Vagina (tissue), 2 donors: Measurements from ENCODE around the gene NABP1.

ENCODE experiments used
- POLR2A ChIP-seq, 2 donors: fragments of 450-650 bp; IDR thresholded peaks; one replicate each; pipeline ENCODE4 v1.6.1; 2017; ENCODE audit warnings: antibody characterized with exemption in 2 of 2, mild to moderate bottlenecking in 2 of 2, moderate library complexity in 2 of 2
- POLR2AphosphoS5 ChIP-seq, 2 donors: sonication (generic); formaldehyde crosslinking; IDR thresholded peaks; one replicate each; pipeline ENCODE4 v1.9.0; 2017; ENCODE audit warnings: antibody characterized with exemption in 2 of 2, mild to moderate bottlenecking in 2 of 2, low read depth in 1 of 2; ENCODE audit not compliant: insufficient read depth in 1 of 2
- TF ChIP-seq, protein P1 (sequence below), 3 experiments: fragments of 450-650 bp in 2 of 3; fragments of 200-600 bp in 1 of 3; sonication (generic) in 1 of 3; IDR thresholded peaks; one replicate each; pipeline ENCODE4 v1.5.1; 2017 to 2019; ENCODE audit warnings: antibody characterized with exemption in 3 of 3, mild to moderate bottlenecking in 2 of 3, moderate library complexity in 2 of 3

- TF ChIP-seq, protein P1, sequence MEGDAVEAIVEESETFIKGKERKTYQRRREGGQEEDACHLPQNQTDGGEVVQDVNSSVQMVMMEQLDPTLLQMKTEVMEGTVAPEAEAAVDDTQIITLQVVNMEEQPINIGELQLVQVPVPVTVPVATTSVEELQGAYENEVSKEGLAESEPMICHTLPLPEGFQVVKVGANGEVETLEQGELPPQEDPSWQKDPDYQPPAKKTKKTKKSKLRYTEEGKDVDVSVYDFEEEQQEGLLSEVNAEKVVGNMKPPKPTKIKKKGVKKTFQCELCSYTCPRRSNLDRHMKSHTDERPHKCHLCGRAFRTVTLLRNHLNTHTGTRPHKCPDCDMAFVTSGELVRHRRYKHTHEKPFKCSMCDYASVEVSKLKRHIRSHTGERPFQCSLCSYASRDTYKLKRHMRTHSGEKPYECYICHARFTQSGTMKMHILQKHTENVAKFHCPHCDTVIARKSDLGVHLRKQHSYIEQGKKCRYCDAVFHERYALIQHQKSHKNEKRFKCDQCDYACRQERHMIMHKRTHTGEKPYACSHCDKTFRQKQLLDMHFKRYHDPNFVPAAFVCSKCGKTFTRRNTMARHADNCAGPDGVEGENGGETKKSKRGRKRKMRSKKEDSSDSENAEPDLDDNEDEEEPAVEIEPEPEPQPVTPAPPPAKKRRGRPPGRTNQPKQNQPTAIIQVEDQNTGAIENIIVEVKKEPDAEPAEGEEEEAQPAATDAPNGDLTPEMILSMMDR (IDR thresholded peaks at IDR 0.05) = no peak
- TF ChIP-seq POLR2A (IDR thresholded peaks at IDR 0.05) (no peak), POLR2AphosphoS5 (IDR thresholded peaks at IDR 0.05; ENCODE audit: insufficient read depth in 1 of 2, low read depth in 1 of 2) (no peak)
These were observed 37.0 kb downstream of the NABP1 start for GRCh38 chr2:191714925-191715324.
